Endothelial cell of umbilical vein (primary cell): ENCODE data around the gene RSF1. TPM values are rescaled to one million over a fixed set of nuclear protein-coding genes. Genes with fewer than 3 reads are reported as not detected.

Experiments used
- BruUV-seq: library from RNA; stranded (reverse); fragments of 400-500 nt; replicated peaks from 2 replicates; lab custom pipeline; 2021; lab: Mats Ljungman, UMichigan
- CTCF ChIA-PET: fragments of 300-600, 350-600 bp; sonication (Branson Sonifier 250); formaldehyde crosslinking; loops from one replicate; lab custom pipeline; 2021; ENCODE audit warnings: antibody characterized with exemption, inconsistent platforms; lab: Charles Lee
- POLR2A ChIA-PET: fragments of 300-600, 350-600 bp; sonication (Branson Sonifier 250); formaldehyde crosslinking; loops from one replicate; lab custom pipeline; 2021; ENCODE audit warnings: antibody characterized with exemption, inconsistent platforms; lab: Charles Lee
- DNase-seq: peaks from one replicate; pipeline ENCODE4 v3.0.0-alpha.2; 2011; ENCODE audit warnings: low read depth, low spot score
- FAIRE-seq: peaks from 2 replicates; lab custom pipeline; 2011; peaks lifted over from hg19 to GRCh38; lab: Jason Lieb, UNC
- H2AFZ ChIP-seq: 2 replicates; pipeline ENCODE4 v1.6.0; 2012; ENCODE audit warnings: low read depth, low read length, control low read depth, inconsistent platforms
- H3K27ac ChIP-seq: 2 replicates; pipeline ENCODE4 v1.5.1; 2011; ENCODE audit warnings: low read depth, mild to moderate bottlenecking, control low read depth, low read length, moderate library complexity; ENCODE audit not compliant: insufficient read depth
- H3K27me3 ChIP-seq, 2 experiments: 2 replicates each; pipeline versions ENCODE4 v1.6.0 to v1.6.1; 2011; ENCODE audit warnings: low read length in 2 of 2, mixed read lengths in 1 of 2; ENCODE audit not compliant: control insufficient read depth in 2 of 2, insufficient read depth in 2 of 2
- H3K36me3 ChIP-seq, 2 experiments: 2 replicates in 1 of 2; 3 replicates in 1 of 2; pipeline ENCODE4 v1.5.1; 2011; ENCODE audit warnings: low read length in 2 of 2, mild to moderate bottlenecking in 1 of 2, moderate library complexity in 1 of 2; ENCODE audit not compliant: control insufficient read depth in 2 of 2, insufficient read depth in 2 of 2; ENCODE audit errors: extremely low read depth in 1 of 2
- H3K4me1 ChIP-seq: 3 replicates; pipeline ENCODE4 v1.5.1; 2011; ENCODE audit warnings: mild to moderate bottlenecking, low read length; ENCODE audit not compliant: control insufficient read depth, insufficient read depth; ENCODE audit errors: extremely low read depth
- H3K4me2 ChIP-seq: 2 replicates; pipeline ENCODE4 v1.6.1; 2011; ENCODE audit warnings: low read length, control low read depth, mixed read lengths; ENCODE audit not compliant: insufficient read depth
- H3K4me3 ChIP-seq, 3 experiments: fragments of 200-600 bp in 1 of 3; sonication (generic), shearing (Covaris generic) in 1 of 3; replicated peaks in 1 of 3; 2 replicates each; pipeline ENCODE4 v1.5.1; 2011 to 2016; ENCODE audit warnings: control low read depth in 3 of 3, low read length in 3 of 3, mild to moderate bottlenecking in 2 of 3, inconsistent platforms in 1 of 3, low read depth in 1 of 3, moderate library complexity in 1 of 3; ENCODE audit not compliant: insufficient read depth in 1 of 3
- H3K79me2 ChIP-seq: 2 replicates; pipeline ENCODE4 v1.6.0; 2012; ENCODE audit warnings: low read length, inconsistent platforms; ENCODE audit not compliant: control insufficient read depth, insufficient read depth
- H3K9ac ChIP-seq: replicated peaks from 2 replicates; pipeline ENCODE3; 2011; ENCODE audit warnings: low read length, control low read depth; ENCODE audit not compliant: insufficient read depth; ENCODE audit errors: extremely low read depth
- H3K9me1 ChIP-seq: replicated peaks from 3 replicates; pipeline ENCODE4 v1.6.0; 2011; ENCODE audit warnings: mild to moderate bottlenecking, low read length; ENCODE audit not compliant: control insufficient read depth, insufficient read depth; ENCODE audit errors: extremely low read depth
- H3K9me3 ChIP-seq: replicated peaks from 2 replicates; pipeline ENCODE4 v1.5.1; 2012; ENCODE audit warnings: low read length, inconsistent platforms; ENCODE audit not compliant: control insufficient read depth, insufficient read depth
- H4K20me1 ChIP-seq: replicated peaks from 2 replicates; pipeline ENCODE3; 2011; ENCODE audit warnings: mild to moderate bottlenecking, low read length; ENCODE audit not compliant: control insufficient read depth, insufficient read depth; ENCODE audit errors: extremely low read depth
- CTCF ChIP-seq, 2 donors: IDR thresholded peaks; 1 replicate in 1 of 2; 2 replicates in 1 of 2; pipeline ENCODE4 v1.5.1; 2011; ENCODE audit warnings: low read length in 2 of 2, mild to moderate bottlenecking in 2 of 2, moderate library complexity in 2 of 2, control low read depth in 1 of 2, inconsistent platforms in 1 of 2, low read depth in 1 of 2; ENCODE audit not compliant: insufficient read depth in 1 of 2; ENCODE audit errors: extremely low read depth in 1 of 2
- EZH2 ChIP-seq: IDR thresholded peaks from 2 replicates; pipeline ENCODE4 v1.6.1; 2012; ENCODE audit warnings: borderline replicate concordance, low read depth, mild to moderate bottlenecking, moderate library complexity, low read length, inconsistent platforms; ENCODE audit not compliant: severe bottlenecking
- FOS ChIP-seq: IDR thresholded peaks from 2 replicates; pipeline ENCODE4 v1.6.1; 2011; ENCODE audit warnings: mild to moderate bottlenecking, low read length, moderate library complexity, borderline replicate concordance; ENCODE audit not compliant: insufficient read depth
- GATA2 ChIP-seq: IDR thresholded peaks from 2 replicates; pipeline ENCODE4 v1.7.0; 2011; ENCODE audit warnings: low read depth, mild to moderate bottlenecking, moderate library complexity, mixed read lengths, low read length; ENCODE audit not compliant: insufficient read length, insufficient read depth
- JUN ChIP-seq: IDR thresholded peaks from 2 replicates; pipeline ENCODE4 v1.6.1; 2011; ENCODE audit warnings: borderline replicate concordance, low read depth; ENCODE audit not compliant: insufficient read length, insufficient read depth
- MAX ChIP-seq: IDR thresholded peaks from 2 replicates; pipeline ENCODE4 v1.6.1; 2011; ENCODE audit not compliant: insufficient read depth, insufficient read length
- MYC ChIP-seq: IDR thresholded peaks from one replicate; pipeline ENCODE4 v1.6.1; 2011; ENCODE audit warnings: mild to moderate bottlenecking, low read depth, low read length
- POLR2A ChIP-seq: IDR thresholded peaks from 2 replicates; pipeline ENCODE4 v1.6.1; 2012; ENCODE audit warnings: low read depth, mild to moderate bottlenecking, control low read depth, low read length
- POLR2AphosphoS5 ChIP-seq: IDR thresholded peaks from 2 replicates; pipeline ENCODE4 v1.6.1; 2012; ENCODE audit warnings: low read depth, mild to moderate bottlenecking, control low read depth, low read length, moderate library complexity; ENCODE audit not compliant: insufficient read depth
- dilution Hi-C: fragments of 300-500 bp; cut with MboI; formaldehyde crosslinking; loops from one replicate; pipeline ENCODE4 v1.15.0; 2019; ENCODE audit warnings: low sequenced_read_pairs; ENCODE audit not compliant: extremely low pct_ligation_motif_present
- intact Hi-C: fragments of 100-400 bp; cut with micrococcal nuclease; formaldehyde crosslinking; loops from one replicate; pipeline ENCODE4 v1.10.0; 2022
- polyA plus RNA-seq, 4 experiments: library from polyadenylated mRNA; depleted of rRNA in 3 of 4; stranded (reverse) in 3 of 4; unstranded in 1 of 4; fragments of >200 nt; gene quantifications; 2 replicates each; pipeline versions ENCODE4 v1.2.1 to v1.2.3, GENCODE V29; 2011 to 2012; ENCODE audit warnings: missing spikeins in 1 of 4
- total RNA-seq: library from RNA; stranded (reverse); gene quantifications from 2 replicates; pipeline ENCODE4 v1.2.3, GENCODE V29; 2021

The RSF1 gene
- total and polyA plus RNA-seq, 2 donors (not counting 3 experiments of a cell fraction or from before 2014, with no cell fraction given), result 10.0 to 55.1 TPM

GRCh38 chr11:77732143-77732542 is 88.4 kb downstream of the RSF1 start:
- H4K20me1 ChIP-seq, result no peaks in the 10 kb centered on the region
- H2AFZ ChIP-seq, result no peak overlapping the region
- H3K27me3 ChIP-seq, result no peaks in the 10 kb centered on the region
- no peak for TF ChIP-seq EZH2
- ChIA-PET POLR2A (no interaction called here), CTCF (no interaction called here)
- H3K27ac ChIP-seq, result no peak overlapping the region
- no peak for DNase-seq
- H3K4me3 ChIP-seq, result no peak overlapping the region
- no peaks in the 10 kb centered on the region for H3K9me1 ChIP-seq
- no peak overlapping the region for H3K9ac ChIP-seq
- no peaks in the 10 kb centered on the region for H3K4me1 ChIP-seq
- H3K79me2 ChIP-seq, result no peaks in the 10 kb centered on the region
- BruUV-seq, result no TSS peak
- intact Hi-C loops, result no loop called here
- no peak for FAIRE-seq
- H3K4me2 ChIP-seq, result no peak overlapping the region
- peaks cover 3% of the 10 kb centered on the region for H3K9me3 ChIP-seq
- peaks cover 6 to 9% of the 10 kb centered on the region in 2 experiments for H3K36me3 ChIP-seq
- dilution Hi-C loops, result no loop called here

- CTCF ChIA-PET, result no interaction called here
- Histone ChIP-seq H3K9me3 (peaks cover 3% of the 10 kb centered on the region), H3K4me2 (no peak overlapping the region), H3K4me1 (no peaks in the 10 kb centered on the region), H2AFZ (no peak overlapping the region), H4K20me1 (no peaks in the 10 kb centered on the region), H3K27me3 (no peaks in the 10 kb centered on the region), H3K36me3 (peaks cover 6 to 7% of the 10 kb centered on the region in 2 experiments), H3K27ac (no peak overlapping the region), H3K9me1 (no peaks in the 10 kb centered on the region), H3K79me2 (no peaks in the 10 kb centered on the region), H3K9ac (no peak overlapping the region), H3K4me3 (no peak overlapping the region)
- FAIRE-seq (no peak), DNase-seq (no peak)
- TF ChIP-seq GATA2 (no peak), JUN (no peak), MAX (no peak), POLR2A (no peak), POLR2AphosphoS5 (no peak), MYC (no peak), FOS (no peak), EZH2 (no peak), CTCF (IDR thresholded peaks at IDR 0.05; ENCODE audit: extremely low read depth in 1 of 2, insufficient read depth in 1 of 2, low read depth in 1 of 2, low read length in 2 of 2) (no peak)
- intact Hi-C loops, result no loop called here
- POLR2A ChIA-PET, result no interaction called here
- BruUV-seq, result no TSS peak
- dilution Hi-C loops, result no loop called here
Observed at GRCh38 chr11:77730789-77731188, 89.7 kb downstream of the RSF1 start.
